Liver (tissue), 9 donors: Measurements from ENCODE around the gene SETD6. TPM values are rescaled to one million over a fixed set of nuclear protein-coding genes. Genes with fewer than 3 reads are reported as not detected.

Experiments used
- DNase-seq: peaks from one replicate; pipeline ENCODE4 v3.0.0-alpha.2; 2017; ENCODE audit warnings: low spot score
- H3K27ac ChIP-seq, 2 donors: one replicate each; pipeline ENCODE4 v1.7.0; 2013; ENCODE audit warnings: inconsistent platforms in 2 of 2, low read length in 2 of 2, control low read depth in 1 of 2, low read depth in 1 of 2, mild to moderate bottlenecking in 1 of 2
- H3K27me3 ChIP-seq, 4 donors: one replicate each; pipeline versions ENCODE4 v1.6.1 to v1.7.0; 2013; ENCODE audit warnings: low read length in 3 of 4, inconsistent platforms in 1 of 4, mild to moderate bottlenecking in 1 of 4, moderate library complexity in 1 of 4; ENCODE audit not compliant: control insufficient read depth in 4 of 4, insufficient read depth in 4 of 4
- H3K36me3 ChIP-seq, 4 donors: one replicate each; pipeline versions ENCODE4 v1.6.1 to v1.7.0; 2013; ENCODE audit warnings: low read length in 3 of 4, mild to moderate bottlenecking in 3 of 4, low read depth in 1 of 4, moderate library complexity in 1 of 4; ENCODE audit not compliant: control insufficient read depth in 4 of 4, insufficient read depth in 3 of 4
- H3K4me1 ChIP-seq, 4 donors: one replicate each; pipeline versions ENCODE4 v1.6.1 to v1.7.0; 2013; ENCODE audit warnings: low read length in 3 of 4, mild to moderate bottlenecking in 3 of 4, moderate library complexity in 1 of 4; ENCODE audit not compliant: control insufficient read depth in 4 of 4, insufficient read depth in 4 of 4
- H3K4me3 ChIP-seq, 3 donors: one replicate each; pipeline versions ENCODE4 v1.6.1 to v1.7.0; 2013; ENCODE audit warnings: low read length in 3 of 3, control low read depth in 1 of 3, low read depth in 1 of 3, mild to moderate bottlenecking in 1 of 3
- H3K9ac ChIP-seq, 2 donors: one replicate each; pipeline ENCODE4 v1.7.0; 2013; ENCODE audit warnings: low read length in 2 of 2, mild to moderate bottlenecking in 2 of 2, moderate library complexity in 2 of 2, control low read depth in 1 of 2, low read depth in 1 of 2
- H3K9me3 ChIP-seq, 4 donors: one replicate each; pipeline versions ENCODE4 v1.6.1 to v1.7.0; 2013; ENCODE audit warnings: low read length in 3 of 4; ENCODE audit not compliant: control insufficient read depth in 4 of 4
- EGR1 ChIP-seq, 2 donors: IDR thresholded peaks; 2 replicates each; pipeline ENCODE4 v1.6.1; 2016 to 2018; ENCODE audit warnings: antibody characterized with exemption in 2 of 2, low read depth in 2 of 2
- FOXA1 ChIP-seq: IDR thresholded peaks from 2 replicates; pipeline ENCODE4 v1.6.1; 2016; ENCODE audit warnings: antibody characterized with exemption
- FOXA2 ChIP-seq: IDR thresholded peaks from 2 replicates; pipeline ENCODE4 v1.6.1; 2016; ENCODE audit warnings: antibody characterized with exemption
- GABPA ChIP-seq, 2 donors: IDR thresholded peaks in 1 of 2; conservative IDR thresholded peaks in 1 of 2; 2 replicates each; pipeline ENCODE4 v1.6.1; 2016; ENCODE audit warnings: antibody characterized with exemption in 2 of 2, mild to moderate bottlenecking in 1 of 2, moderate library complexity in 1 of 2
- HNF4A ChIP-seq, 2 donors: conservative IDR thresholded peaks; 2 replicates each; pipeline ENCODE4 v1.6.1; 2016; ENCODE audit warnings: antibody characterized with exemption in 2 of 2, mild to moderate bottlenecking in 2 of 2
- HNF4G ChIP-seq: IDR thresholded peaks from 2 replicates; pipeline ENCODE4 v1.6.1; 2016; ENCODE audit warnings: antibody characterized with exemption
- JUND ChIP-seq, 2 donors: IDR thresholded peaks; 2 replicates each; pipeline ENCODE4 v1.6.1; 2016; ENCODE audit warnings: antibody characterized with exemption in 2 of 2
- NR2F2 ChIP-seq: IDR thresholded peaks from 2 replicates; pipeline ENCODE4 v1.6.1; 2016; ENCODE audit warnings: antibody characterized with exemption
- RAD21 ChIP-seq, 2 donors: IDR thresholded peaks; 2 replicates each; pipeline ENCODE4 v1.6.1; 2016; ENCODE audit warnings: antibody characterized with exemption in 2 of 2, mild to moderate bottlenecking in 2 of 2
- RXRA ChIP-seq, 2 donors: IDR thresholded peaks; 2 replicates each; pipeline ENCODE4 v1.6.1; 2017 to 2018; ENCODE audit warnings: antibody characterized with exemption in 2 of 2, mild to moderate bottlenecking in 1 of 2
- SP1 ChIP-seq: IDR thresholded peaks from 2 replicates; pipeline ENCODE4 v1.6.1; 2018; ENCODE audit warnings: antibody characterized with exemption, mild to moderate bottlenecking
- TAF1 ChIP-seq: conservative IDR thresholded peaks from 2 replicates; pipeline ENCODE4 v1.6.1; 2016; ENCODE audit warnings: antibody characterized with exemption, mild to moderate bottlenecking
- YY1 ChIP-seq: IDR thresholded peaks from 2 replicates; pipeline ENCODE4 v1.6.1; 2016; ENCODE audit warnings: antibody characterized with exemption, mild to moderate bottlenecking
- WGBS: extraction: QIAGEN DNeasy Blood & Tissue Kit; methylation state at CpG from one replicate; pipeline ENCODE4 v1.1.7; 2013; 5-methylcytosine and 5-hydroxymethylcytosine counted together
- polyA plus RNA-seq, 2 donors: library from polyadenylated mRNA; stranded (reverse) in 1 of 2; unstranded in 1 of 2; fragments of 200-250 nt in 1 of 2; fragments of >200 nt in 1 of 2; fragmentation: Nextera tagmentation in 1 of 2; extraction: Ambion mirVana in 1 of 2; gene quantifications; one replicate each; pipeline versions ENCODE4 v1.2.1 to v1.2.3, GENCODE V29; 2013 to 2015
- total RNA-seq, 2 donors: library from RNA; depleted of rRNA; stranded (reverse); fragments of >200 nt; gene quantifications; one replicate each; pipeline ENCODE4 v1.2.3, GENCODE V29; 2014
- TF ChIP-seq, protein P1 (sequence below): IDR thresholded peaks from 2 replicates; pipeline ENCODE4 v1.6.1; 2016; ENCODE audit warnings: antibody characterized with exemption, mild to moderate bottlenecking
- TF ChIP-seq, protein P2 (sequence below): IDR thresholded peaks from 2 replicates; pipeline ENCODE4 v1.6.1; 2016; ENCODE audit warnings: antibody characterized with exemption
- TF ChIP-seq, protein P3 (sequence below): fragments of 150-350 bp; IDR thresholded peaks from 2 replicates; pipeline ENCODE4 v1.5.1; 2017; ENCODE audit warnings: improper control_type of control experiment, low read depth, low read length; ENCODE audit not compliant: missing input control
- TF ChIP-seq, protein P4 (sequence below): IDR thresholded peaks from 2 replicates; pipeline ENCODE4 v1.6.1; 2016; ENCODE audit warnings: antibody characterized with exemption
- TF ChIP-seq, protein P5 (sequence below): IDR thresholded peaks from 2 replicates; pipeline ENCODE4 v1.6.1; 2016; ENCODE audit warnings: antibody characterized with exemption
- donor health status: healthy.
- donor health status: healthy.
- donor health status: healthy.
- donor health status: healthy.
- donor health status: healthy.

SETD6 gene
- total and polyA plus RNA-seq, 4 donors = 6.9 to 17.7 (median 10.2) TPM

DNA sequence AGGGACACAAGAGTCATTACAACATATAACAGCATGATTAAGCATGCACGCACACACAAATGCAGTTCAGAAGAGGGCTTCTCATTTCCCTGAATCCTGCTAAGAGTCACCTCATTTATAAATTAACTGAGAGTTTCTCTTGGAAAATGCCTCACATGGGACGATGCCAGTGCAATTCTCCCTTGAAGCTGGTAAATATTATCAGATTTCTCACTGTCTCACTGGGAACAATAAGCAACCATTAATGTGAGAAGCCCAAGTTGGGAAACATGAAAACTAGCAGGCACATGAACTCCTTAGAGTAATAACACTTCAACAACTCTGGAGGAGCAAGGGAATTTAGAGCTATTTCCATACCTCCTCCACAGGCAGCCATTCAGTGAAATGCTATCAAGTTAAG is 26.4 kb downstream of the SETD6 start:
- H3K9ac ChIP-seq = no peak overlapping the region
- peaks cover 15 to 93% (median 81%) of the 10 kb centered on the region in 4 donors for H3K36me3 ChIP-seq
- H3K27me3 ChIP-seq = no peaks in the 10 kb centered on the region
- H3K27ac ChIP-seq = no peak overlapping the region
- TF ChIP-seq YY1 (no peak), NR2F2 (no peak), JUND (IDR thresholded peaks at IDR 0.05) (no peak), FOXA2 (no peak), SP1 (no peak), HNF4G (no peak)
- TF ChIP-seq, protein P1, sequence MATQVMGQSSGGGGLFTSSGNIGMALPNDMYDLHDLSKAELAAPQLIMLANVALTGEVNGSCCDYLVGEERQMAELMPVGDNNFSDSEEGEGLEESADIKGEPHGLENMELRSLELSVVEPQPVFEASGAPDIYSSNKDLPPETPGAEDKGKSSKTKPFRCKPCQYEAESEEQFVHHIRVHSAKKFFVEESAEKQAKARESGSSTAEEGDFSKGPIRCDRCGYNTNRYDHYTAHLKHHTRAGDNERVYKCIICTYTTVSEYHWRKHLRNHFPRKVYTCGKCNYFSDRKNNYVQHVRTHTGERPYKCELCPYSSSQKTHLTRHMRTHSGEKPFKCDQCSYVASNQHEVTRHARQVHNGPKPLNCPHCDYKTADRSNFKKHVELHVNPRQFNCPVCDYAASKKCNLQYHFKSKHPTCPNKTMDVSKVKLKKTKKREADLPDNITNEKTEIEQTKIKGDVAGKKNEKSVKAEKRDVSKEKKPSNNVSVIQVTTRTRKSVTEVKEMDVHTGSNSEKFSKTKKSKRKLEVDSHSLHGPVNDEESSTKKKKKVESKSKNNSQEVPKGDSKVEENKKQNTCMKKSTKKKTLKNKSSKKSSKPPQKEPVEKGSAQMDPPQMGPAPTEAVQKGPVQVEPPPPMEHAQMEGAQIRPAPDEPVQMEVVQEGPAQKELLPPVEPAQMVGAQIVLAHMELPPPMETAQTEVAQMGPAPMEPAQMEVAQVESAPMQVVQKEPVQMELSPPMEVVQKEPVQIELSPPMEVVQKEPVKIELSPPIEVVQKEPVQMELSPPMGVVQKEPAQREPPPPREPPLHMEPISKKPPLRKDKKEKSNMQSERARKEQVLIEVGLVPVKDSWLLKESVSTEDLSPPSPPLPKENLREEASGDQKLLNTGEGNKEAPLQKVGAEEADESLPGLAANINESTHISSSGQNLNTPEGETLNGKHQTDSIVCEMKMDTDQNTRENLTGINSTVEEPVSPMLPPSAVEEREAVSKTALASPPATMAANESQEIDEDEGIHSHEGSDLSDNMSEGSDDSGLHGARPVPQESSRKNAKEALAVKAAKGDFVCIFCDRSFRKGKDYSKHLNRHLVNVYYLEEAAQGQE = no peak
- TF ChIP-seq, protein P2, sequence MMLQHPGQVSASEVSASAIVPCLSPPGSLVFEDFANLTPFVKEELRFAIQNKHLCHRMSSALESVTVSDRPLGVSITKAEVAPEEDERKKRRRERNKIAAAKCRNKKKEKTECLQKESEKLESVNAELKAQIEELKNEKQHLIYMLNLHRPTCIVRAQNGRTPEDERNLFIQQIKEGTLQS = no peak
- WGBS = 93% methylated on average over 2 of the region's 2 CpGs
- H3K4me1 ChIP-seq = peaks cover 0 to 3% (median 1%) of the 10 kb centered on the region in 4 donors
- no peak overlapping the region for H3K4me3 ChIP-seq
- DNase-seq = no peak
- H3K9me3 ChIP-seq = no peaks in the 10 kb centered on the region

DNA sequence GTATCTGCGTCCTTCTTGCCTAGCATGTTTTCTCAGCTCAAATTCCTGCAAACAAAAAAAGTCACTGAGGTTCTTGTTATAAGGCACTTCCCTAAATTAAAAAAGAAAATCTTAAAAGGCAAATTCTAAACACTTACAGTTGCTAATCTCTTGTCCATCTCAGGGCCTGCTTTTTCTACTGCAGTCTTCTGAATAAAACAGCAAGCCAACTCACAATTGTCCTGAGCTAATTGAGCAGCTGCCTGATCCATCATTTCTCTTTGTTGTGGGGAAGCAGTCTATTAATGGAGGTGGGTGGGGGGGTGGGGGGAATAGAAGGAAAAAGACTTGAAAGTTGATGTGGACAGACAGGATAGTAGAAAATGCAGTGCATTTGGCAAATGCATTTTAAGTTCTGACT is 27.0 kb downstream of the SETD6 start:
- TF ChIP-seq TAF1 (no peak), JUND (IDR thresholded peaks at IDR 0.05) (no peak), YY1 (no peak), NR2F2 (no peak), HNF4G (no peak), RAD21 (IDR thresholded peaks at IDR 0.05) (no peak), EGR1 (IDR thresholded peaks at IDR 0.05; ENCODE audit: low read depth in 2 of 2) (no peak), FOXA1 (no peak), FOXA2 (no peak), GABPA (IDR thresholded peaks at IDR 0.05 in 1 of 2, conservative IDR thresholded peaks at IDR 0.05 in 1 of 2) (no peak), SP1 (no peak), HNF4A (conservative IDR thresholded peaks at IDR 0.05) (no peak), RXRA (IDR thresholded peaks at IDR 0.05) (no peak)
- TF ChIP-seq, protein P2 = no peak
- TF ChIP-seq, protein P3, sequence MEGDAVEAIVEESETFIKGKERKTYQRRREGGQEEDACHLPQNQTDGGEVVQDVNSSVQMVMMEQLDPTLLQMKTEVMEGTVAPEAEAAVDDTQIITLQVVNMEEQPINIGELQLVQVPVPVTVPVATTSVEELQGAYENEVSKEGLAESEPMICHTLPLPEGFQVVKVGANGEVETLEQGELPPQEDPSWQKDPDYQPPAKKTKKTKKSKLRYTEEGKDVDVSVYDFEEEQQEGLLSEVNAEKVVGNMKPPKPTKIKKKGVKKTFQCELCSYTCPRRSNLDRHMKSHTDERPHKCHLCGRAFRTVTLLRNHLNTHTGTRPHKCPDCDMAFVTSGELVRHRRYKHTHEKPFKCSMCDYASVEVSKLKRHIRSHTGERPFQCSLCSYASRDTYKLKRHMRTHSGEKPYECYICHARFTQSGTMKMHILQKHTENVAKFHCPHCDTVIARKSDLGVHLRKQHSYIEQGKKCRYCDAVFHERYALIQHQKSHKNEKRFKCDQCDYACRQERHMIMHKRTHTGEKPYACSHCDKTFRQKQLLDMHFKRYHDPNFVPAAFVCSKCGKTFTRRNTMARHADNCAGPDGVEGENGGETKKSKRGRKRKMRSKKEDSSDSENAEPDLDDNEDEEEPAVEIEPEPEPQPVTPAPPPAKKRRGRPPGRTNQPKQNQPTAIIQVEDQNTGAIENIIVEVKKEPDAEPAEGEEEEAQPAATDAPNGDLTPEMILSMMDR = no peak
- TF ChIP-seq, protein P4, sequence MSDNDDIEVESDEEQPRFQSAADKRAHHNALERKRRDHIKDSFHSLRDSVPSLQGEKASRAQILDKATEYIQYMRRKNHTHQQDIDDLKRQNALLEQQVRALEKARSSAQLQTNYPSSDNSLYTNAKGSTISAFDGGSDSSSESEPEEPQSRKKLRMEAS = no peak
- TF ChIP-seq, protein P5, sequence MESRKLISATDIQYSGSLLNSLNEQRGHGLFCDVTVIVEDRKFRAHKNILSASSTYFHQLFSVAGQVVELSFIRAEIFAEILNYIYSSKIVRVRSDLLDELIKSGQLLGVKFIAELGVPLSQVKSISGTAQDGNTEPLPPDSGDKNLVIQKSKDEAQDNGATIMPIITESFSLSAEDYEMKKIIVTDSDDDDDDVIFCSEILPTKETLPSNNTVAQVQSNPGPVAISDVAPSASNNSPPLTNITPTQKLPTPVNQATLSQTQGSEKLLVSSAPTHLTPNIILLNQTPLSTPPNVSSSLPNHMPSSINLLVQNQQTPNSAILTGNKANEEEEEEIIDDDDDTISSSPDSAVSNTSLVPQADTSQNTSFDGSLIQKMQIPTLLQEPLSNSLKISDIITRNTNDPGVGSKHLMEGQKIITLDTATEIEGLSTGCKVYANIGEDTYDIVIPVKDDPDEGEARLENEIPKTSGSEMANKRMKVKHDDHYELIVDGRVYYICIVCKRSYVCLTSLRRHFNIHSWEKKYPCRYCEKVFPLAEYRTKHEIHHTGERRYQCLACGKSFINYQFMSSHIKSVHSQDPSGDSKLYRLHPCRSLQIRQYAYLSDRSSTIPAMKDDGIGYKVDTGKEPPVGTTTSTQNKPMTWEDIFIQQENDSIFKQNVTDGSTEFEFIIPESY = no peak
- TF ChIP-seq, protein P1 = no peak
- 87% methylated on average over 1 of the region's 1 CpG for WGBS

More for the DNA sequence above, 27.0 kb downstream of the SETD6 start:
- H3K4me1 ChIP-seq = peaks cover 0 to 2% (median 0%) of the 10 kb centered on the region in 4 donors
- H3K9ac ChIP-seq = no peak overlapping the region
- H3K4me3 ChIP-seq = no peak overlapping the region
- no peak overlapping the region for H3K27ac ChIP-seq
- no peak for DNase-seq
- H3K36me3 ChIP-seq = peaks cover 15 to 93% (median 79%) of the 10 kb centered on the region in 4 donors
- no peaks in the 10 kb centered on the region for H3K27me3 ChIP-seq
- H3K9me3 ChIP-seq = no peaks in the 10 kb centered on the region
